ENCODE measurements around the gene CSNK2A2.

Gene CSNK2A2

GRCh38 chr16:58197314-58198012 is 443 bp downstream of the CSNK2A2 start:
- Histone ChIP-seq H3K9me3 (ENCODE audit: severe bottlenecking) (no peaks in the 10 kb centered on the region), H3K27me3 (ENCODE audit: insufficient read depth, low read depth, severe bottlenecking) (no peaks in the 10 kb centered on the region), H3K36me3 (peaks cover 35% of the 10 kb centered on the region), H3K27ac (no peak overlapping the region), H3K4me3 (ENCODE audit: low read depth, low read length) (peak overlapping the region; percentile 81)
- no peak for DNase-seq
- TF ChIP-seq CTCF (IDR thresholded peaks at IDR 0.05; ENCODE audit: low read depth, low read length), result no peak

- no peak for DNase-seq
- H3K36me3 ChIP-seq, result peaks cover 38% of the 10 kb centered on the region
- no peak for TF ChIP-seq CTCF (IDR thresholded peaks at IDR 0.05; ENCODE audit: low read depth, low read length)
- H3K9me3 ChIP-seq (ENCODE audit: severe bottlenecking), result no peaks in the 10 kb centered on the region
- H3K4me3 ChIP-seq (ENCODE audit: low read depth, low read length), result peak overlapping the region; percentile 81
- H3K27me3 ChIP-seq (ENCODE audit: insufficient read depth, low read depth, severe bottlenecking), result no peaks in the 10 kb centered on the region
- no peak overlapping the region for H3K27ac ChIP-seq
Measured at GRCh38 chr16:58196898-58197313, 1.0 kb downstream of the CSNK2A2 start.

GRCh38 chr16:58195771-58196170 is 2.1 kb downstream of the CSNK2A2 start:
- no peak for TF ChIP-seq CTCF (IDR thresholded peaks at IDR 0.05; ENCODE audit: low read depth, low read length)
- Histone ChIP-seq H3K9me3 (ENCODE audit: severe bottlenecking) (no peaks in the 10 kb centered on the region), H3K36me3 (peaks cover 49% of the 10 kb centered on the region), H3K27me3 (ENCODE audit: insufficient read depth, low read depth, severe bottlenecking) (no peaks in the 10 kb centered on the region), H3K27ac (no peak overlapping the region), H3K4me3 (ENCODE audit: low read depth, low read length) (no peak overlapping the region)
- no peak for DNase-seq

- Histone ChIP-seq H3K27me3 (ENCODE audit: insufficient read depth, low read depth, severe bottlenecking) (no peaks in the 10 kb centered on the region), H3K27ac (no peak overlapping the region), H3K9me3 (ENCODE audit: severe bottlenecking) (no peaks in the 10 kb centered on the region), H3K4me3 (ENCODE audit: low read depth, low read length) (no peak overlapping the region), H3K36me3 (peaks cover 50% of the 10 kb centered on the region)
- no peak for TF ChIP-seq CTCF (IDR thresholded peaks at IDR 0.05; ENCODE audit: low read depth, low read length)
- DNase-seq, result no peak
Measured at GRCh38 chr16:58195344-58195743, 2.6 kb downstream of the CSNK2A2 start.

GRCh38 chr16:58194790-58195189 is 3.1 kb downstream of the CSNK2A2 start:
- Histone ChIP-seq H3K27me3 (ENCODE audit: insufficient read depth, low read depth, severe bottlenecking) (no peaks in the 10 kb centered on the region), H3K27ac (no peak overlapping the region), H3K9me3 (ENCODE audit: severe bottlenecking) (no peaks in the 10 kb centered on the region), H3K36me3 (peaks cover 55% of the 10 kb centered on the region), H3K4me3 (ENCODE audit: low read depth, low read length) (no peak overlapping the region)
- no peak for TF ChIP-seq CTCF (IDR thresholded peaks at IDR 0.05; ENCODE audit: low read depth, low read length)
- DNase-seq, result no peak

Measured in WERI-Rb-1 (cell line).